Nephron (organoid): ENCODE measurements around the gene TIGD2.

Experiments used
- H3K27ac Mint-ChIP-seq, 3 experiments: 2 replicates each; pipeline ENCODE4 v1.8.0; 2020; ENCODE audit warnings: mixed read lengths in 3 of 3, mild to moderate bottlenecking in 2 of 3, moderate library complexity in 1 of 3
- H3K27me3 Mint-ChIP-seq: 2 replicates; pipeline ENCODE4 v1.8.0; 2021; ENCODE audit warnings: low read depth, mild to moderate bottlenecking, moderate library complexity, mixed read lengths
- H3K36me3 Mint-ChIP-seq: 2 replicates; pipeline ENCODE4 v1.8.0; 2020; ENCODE audit warnings: low read depth, mixed read lengths
- H3K4me1 Mint-ChIP-seq: 2 replicates; pipeline ENCODE4 v1.8.0; 2020; ENCODE audit warnings: mixed read lengths
- H3K4me3 Mint-ChIP-seq, 3 experiments: 2 replicates each; pipeline ENCODE4 v1.8.0; 2020; ENCODE audit warnings: mild to moderate bottlenecking in 3 of 3, mixed read lengths in 3 of 3, moderate library complexity in 2 of 3
- H3K9me3 Mint-ChIP-seq: 2 replicates; pipeline ENCODE4 v1.8.0; 2020; ENCODE audit warnings: mixed read lengths
- TF ChIP-seq, protein P1 (sequence below), 3 experiments: fragments of 200-600 bp; sonication (generic); IDR thresholded peaks; one replicate each; pipeline ENCODE4 v1.5.0; 2021; ENCODE audit warnings: antibody characterized with exemption in 3 of 3; ENCODE audit not compliant: unreplicated experiment in 3 of 3

Gene TIGD2

DNA sequence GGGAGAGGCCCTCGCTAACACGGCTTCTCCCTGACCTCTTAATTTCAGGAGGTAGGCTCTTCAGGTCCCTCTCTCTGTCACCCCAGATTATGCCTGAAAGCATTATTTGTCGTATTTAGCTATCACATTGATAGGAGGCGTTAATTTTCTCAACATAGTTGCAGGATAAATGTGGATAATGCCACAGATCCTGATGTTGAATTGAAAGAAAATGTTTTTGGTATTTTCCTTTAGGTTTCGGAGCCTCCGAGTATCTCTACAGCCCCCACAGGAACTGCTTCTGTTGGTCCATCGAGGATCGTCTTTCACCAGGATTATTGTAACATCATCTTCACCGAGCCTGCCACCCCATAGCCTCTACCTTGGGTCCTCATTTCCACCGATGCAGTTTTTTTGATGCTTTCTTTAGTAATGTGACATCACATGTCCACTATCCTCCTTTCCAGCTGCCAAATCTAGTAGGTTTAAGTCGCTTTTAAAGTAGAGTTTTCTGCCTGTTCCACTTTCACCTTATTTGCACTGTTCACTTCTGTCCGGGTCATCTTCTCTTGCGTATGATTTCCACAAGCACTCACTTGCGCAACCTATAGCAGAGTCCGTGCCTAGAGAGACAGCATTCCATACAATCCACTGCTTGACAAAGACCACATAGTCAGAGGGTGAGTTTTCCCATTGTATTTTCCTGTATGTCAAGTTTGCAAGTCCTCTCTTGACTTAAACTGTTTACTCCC is 665 bp downstream of the TIGD2 start:
- H3K27me3 Mint-ChIP-seq, result peaks cover 12% of the 10 kb centered on the region
- H3K36me3 Mint-ChIP-seq, result peaks cover 52% of the 10 kb centered on the region
- peaks cover 7% of the 10 kb centered on the region for H3K9me3 Mint-ChIP-seq
- TF ChIP-seq, protein P1, sequence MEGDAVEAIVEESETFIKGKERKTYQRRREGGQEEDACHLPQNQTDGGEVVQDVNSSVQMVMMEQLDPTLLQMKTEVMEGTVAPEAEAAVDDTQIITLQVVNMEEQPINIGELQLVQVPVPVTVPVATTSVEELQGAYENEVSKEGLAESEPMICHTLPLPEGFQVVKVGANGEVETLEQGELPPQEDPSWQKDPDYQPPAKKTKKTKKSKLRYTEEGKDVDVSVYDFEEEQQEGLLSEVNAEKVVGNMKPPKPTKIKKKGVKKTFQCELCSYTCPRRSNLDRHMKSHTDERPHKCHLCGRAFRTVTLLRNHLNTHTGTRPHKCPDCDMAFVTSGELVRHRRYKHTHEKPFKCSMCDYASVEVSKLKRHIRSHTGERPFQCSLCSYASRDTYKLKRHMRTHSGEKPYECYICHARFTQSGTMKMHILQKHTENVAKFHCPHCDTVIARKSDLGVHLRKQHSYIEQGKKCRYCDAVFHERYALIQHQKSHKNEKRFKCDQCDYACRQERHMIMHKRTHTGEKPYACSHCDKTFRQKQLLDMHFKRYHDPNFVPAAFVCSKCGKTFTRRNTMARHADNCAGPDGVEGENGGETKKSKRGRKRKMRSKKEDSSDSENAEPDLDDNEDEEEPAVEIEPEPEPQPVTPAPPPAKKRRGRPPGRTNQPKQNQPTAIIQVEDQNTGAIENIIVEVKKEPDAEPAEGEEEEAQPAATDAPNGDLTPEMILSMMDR (IDR thresholded peaks at IDR 0.05; ENCODE audit: unreplicated experiment in 3 of 3), result no peak
- H3K4me1 Mint-ChIP-seq, result peaks cover 23% of the 10 kb centered on the region
- H3K27ac Mint-ChIP-seq, result peak overlapping the region; percentile 43 to 78 (median 78)
- peak overlapping the region; percentile 88 to 96 (median 89) for H3K4me3 Mint-ChIP-seq

DNA sequence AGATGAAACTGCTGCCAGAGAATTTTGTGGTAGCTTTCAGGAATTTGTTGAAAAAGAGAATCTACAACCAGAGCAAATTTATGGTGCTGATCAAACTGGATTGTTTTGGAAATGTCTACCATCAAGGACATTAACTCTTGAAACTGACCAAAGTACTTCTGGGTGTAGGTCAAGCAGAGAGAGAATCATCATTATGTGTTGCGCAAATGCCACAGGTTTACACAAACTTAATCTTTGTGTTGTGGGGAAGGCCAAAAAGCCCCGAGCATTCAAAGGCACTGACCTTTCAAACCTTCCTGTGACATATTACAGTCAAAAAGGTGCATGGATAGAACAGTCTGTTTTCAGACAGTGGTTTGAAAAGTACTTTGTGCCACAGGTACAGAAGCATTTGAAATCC is 2.1 kb downstream of the TIGD2 start:
- no peak overlapping the region for H3K27ac Mint-ChIP-seq
- peaks cover 7% of the 10 kb centered on the region for H3K9me3 Mint-ChIP-seq
- TF ChIP-seq, protein P1 (IDR thresholded peaks at IDR 0.05; ENCODE audit: unreplicated experiment in 3 of 3), result no peak
- peaks cover 5% of the 10 kb centered on the region for H3K27me3 Mint-ChIP-seq
- peaks cover 23% of the 10 kb centered on the region for H3K4me1 Mint-ChIP-seq
- H3K36me3 Mint-ChIP-seq, result peaks cover 51% of the 10 kb centered on the region
- no peak overlapping the region for H3K4me3 Mint-ChIP-seq

DNA sequence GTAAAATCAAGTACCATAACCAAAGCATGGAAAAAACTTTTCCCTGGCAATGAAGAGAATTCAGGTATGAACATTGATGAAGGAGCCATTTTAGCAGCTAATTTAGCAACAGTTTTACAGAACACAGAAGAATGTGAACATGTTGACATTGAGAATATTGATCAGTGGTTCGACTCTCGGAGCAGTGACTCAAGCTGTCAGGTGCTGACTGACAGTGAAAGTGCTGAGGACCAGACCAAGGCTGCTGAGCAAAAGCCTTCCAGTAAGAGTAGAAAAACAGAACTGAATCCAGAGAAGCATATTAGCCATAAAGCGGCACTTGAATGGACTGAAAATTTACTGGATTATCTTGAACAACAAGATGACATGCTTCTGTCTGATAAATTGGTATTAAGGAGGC is 2.8 kb downstream of the TIGD2 start:
- H3K4me1 Mint-ChIP-seq, result peaks cover 23% of the 10 kb centered on the region
- H3K27me3 Mint-ChIP-seq, result peaks cover 5% of the 10 kb centered on the region
- peaks cover 51% of the 10 kb centered on the region for H3K36me3 Mint-ChIP-seq
- H3K4me3 Mint-ChIP-seq, result no peak overlapping the region
- H3K9me3 Mint-ChIP-seq, result peaks cover 7% of the 10 kb centered on the region
- TF ChIP-seq, protein P1 (IDR thresholded peaks at IDR 0.05; ENCODE audit: unreplicated experiment in 3 of 3), result no peak
- H3K27ac Mint-ChIP-seq, result no peak overlapping the region

DNA sequence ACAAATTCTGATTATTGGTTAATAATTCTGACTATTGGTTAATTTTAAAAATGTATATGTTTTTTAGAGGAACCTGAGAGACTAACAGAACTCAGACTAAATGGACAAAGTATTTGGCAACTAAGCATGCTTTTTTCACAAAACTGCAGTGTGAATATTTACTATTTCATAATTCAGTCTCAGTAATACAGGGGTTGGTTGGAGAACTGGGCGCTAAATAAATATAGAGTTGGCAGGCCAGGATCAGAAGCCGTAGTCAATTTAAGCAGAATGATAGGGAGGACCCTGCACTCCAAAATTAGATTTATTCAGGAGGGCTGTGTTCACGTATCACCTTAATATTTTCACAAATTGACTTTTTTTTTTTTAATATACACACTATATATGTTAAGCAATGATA is 5.8 kb downstream of the TIGD2 start:
- Mint-ChIP-seq H3K27me3 (no peaks in the 10 kb centered on the region), H3K9me3 (peaks cover 7% of the 10 kb centered on the region), H3K4me3 (no peak overlapping the region), H3K4me1 (peaks cover 6% of the 10 kb centered on the region), H3K27ac (no peak overlapping the region), H3K36me3 (peaks cover 50% of the 10 kb centered on the region)
- TF ChIP-seq, protein P1 (IDR thresholded peaks at IDR 0.05; ENCODE audit: unreplicated experiment in 3 of 3), result no peak

DNA sequence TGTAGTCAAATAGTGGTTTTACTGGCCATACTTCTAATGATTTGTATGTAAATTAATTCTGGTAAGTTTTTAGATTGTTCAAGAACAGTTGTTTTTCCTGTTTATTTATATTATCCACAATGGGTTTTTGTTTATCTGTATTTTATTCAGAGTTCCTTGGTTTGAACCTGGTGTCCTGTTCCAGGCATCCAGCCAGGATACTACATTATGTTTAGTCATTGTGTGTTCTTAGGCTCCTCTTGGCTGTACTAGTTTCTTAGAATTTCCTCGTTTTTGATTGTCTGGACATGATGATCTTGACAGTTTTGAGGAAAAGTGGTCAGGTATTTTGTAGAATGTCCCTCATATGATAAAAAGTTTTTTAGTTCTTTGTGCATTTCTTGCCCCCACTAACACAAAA is 7.8 kb downstream of the TIGD2 start:
- H3K27ac Mint-ChIP-seq, result no peak overlapping the region
- H3K36me3 Mint-ChIP-seq, result peaks cover 42% of the 10 kb centered on the region
- no peaks in the 10 kb centered on the region for H3K9me3 Mint-ChIP-seq
- no peaks in the 10 kb centered on the region for H3K27me3 Mint-ChIP-seq
- H3K4me1 Mint-ChIP-seq, result no peaks in the 10 kb centered on the region
- TF ChIP-seq, protein P1 (IDR thresholded peaks at IDR 0.05; ENCODE audit: unreplicated experiment in 3 of 3), result no peak
- no peak overlapping the region for H3K4me3 Mint-ChIP-seq

DNA sequence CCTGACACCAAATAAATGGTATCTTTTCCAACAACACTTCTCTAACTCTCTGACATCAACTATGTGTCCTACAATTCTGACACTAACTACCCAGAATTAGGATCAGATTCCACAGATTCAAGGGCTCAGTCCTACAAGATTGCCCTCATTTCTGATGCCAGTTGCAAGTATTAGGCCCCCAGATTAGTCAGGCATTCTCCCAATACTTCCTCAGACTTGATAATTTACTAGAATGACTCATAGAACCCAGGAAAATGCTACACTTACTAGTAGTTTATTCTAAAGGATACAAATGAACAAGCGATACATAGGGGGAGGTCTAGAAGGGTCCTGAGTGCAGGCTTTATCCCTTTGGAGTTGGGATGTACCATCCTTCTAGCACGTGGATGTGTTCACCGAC is 8.5 kb downstream of the TIGD2 start:
- H3K4me3 Mint-ChIP-seq, result no peak overlapping the region
- no peaks in the 10 kb centered on the region for H3K27me3 Mint-ChIP-seq
- TF ChIP-seq, protein P1 (IDR thresholded peaks at IDR 0.05; ENCODE audit: unreplicated experiment in 3 of 3), result no peak
- peaks cover 38% of the 10 kb centered on the region for H3K36me3 Mint-ChIP-seq
- H3K9me3 Mint-ChIP-seq, result no peaks in the 10 kb centered on the region
- H3K4me1 Mint-ChIP-seq, result no peaks in the 10 kb centered on the region
- H3K27ac Mint-ChIP-seq, result no peak overlapping the region
